Testis (tissue), 3 donors: ENCODE measurements around the gene DMPK. TPM values are rescaled to one million over a fixed set of nuclear protein-coding genes. Genes with fewer than 3 reads are reported as not detected.
"Not testable (repeated sequence)": the region's sequence is repeated elsewhere in the genome, so short reads cannot be mapped to it uniquely, and the experiment has no call there.

Experiments
- DNase-seq: peaks from one replicate; pipeline ENCODE4 v3.0.0-alpha.2; 2019
- H3K27ac ChIP-seq, 2 donors: fragments of 200-600 bp; sonication (generic); one replicate each; pipeline ENCODE4 v1.5.1; 2019
- H3K27me3 ChIP-seq: fragments of 200-600 bp; sonication (generic); one replicate; pipeline ENCODE4 v1.5.1; 2019
- H3K36me3 ChIP-seq: fragments of 200-600 bp; sonication (generic); one replicate; pipeline ENCODE4 v1.5.1; 2017; ENCODE audit warnings: low read depth; ENCODE audit errors: missing control alignments
- H3K4me1 ChIP-seq: fragments of 200-600 bp; sonication (generic); one replicate; pipeline ENCODE4 v1.5.1; 2019
- H3K4me3 ChIP-seq, 2 donors: fragments of 200-600 bp; sonication (generic); one replicate each; pipeline ENCODE4 v1.5.1; 2017 to 2019
- H3K9me3 ChIP-seq: fragments of 200-600 bp; sonication (generic); one replicate; pipeline ENCODE4 v1.5.1; 2017
- CTCF ChIP-seq, 3 experiments: fragments of 450-650 bp in 2 of 3; fragments of 200-600 bp in 1 of 3; sonication (generic) in 1 of 3; IDR thresholded peaks; one replicate each; pipeline ENCODE4 v1.5.1; 2016 to 2019; ENCODE audit warnings: antibody characterized with exemption in 3 of 3, mild to moderate bottlenecking in 2 of 3, moderate library complexity in 1 of 3
- POLR2A ChIP-seq: fragments of 450-650 bp; IDR thresholded peaks from one replicate; pipeline ENCODE4 v1.6.1; 2017; ENCODE audit warnings: antibody characterized with exemption, mild to moderate bottlenecking, moderate library complexity
- WGBS, 2 donors: methylation state at CpG; one replicate each; pipeline ENCODE4 v1.1.5; 2018; 5-methylcytosine and 5-hydroxymethylcytosine counted together
- intact Hi-C: fragments of 100-400 bp; cut with DNase I; formaldehyde crosslinking; loops from one replicate; pipeline ENCODE4 v1.15.1; 2023; ENCODE audit warnings: low total_unique reads
- polyA plus RNA-seq: library from polyadenylated mRNA; stranded (reverse); fragments of 350-450 nt; fragmentation: Illumina TruSeq; extraction: RNeasy Lipid Tissue Mini Kit (QIAGEN cat#74804); gene quantifications from one replicate; pipeline ENCODE4 v1.2.3, GENCODE V29; 2014; ENCODE audit warnings: low read depth, low replicate concordance; ENCODE audit not compliant: insufficient read depth
- total RNA-seq, 2 donors: library from RNA; depleted of rRNA; stranded (reverse); fragments of >200 nt; gene quantifications; one replicate each; pipeline ENCODE4 v1.2.3, GENCODE V29; 2016

Gene DMPK
- total and polyA plus RNA-seq, 3 donors from 2014 or later, result 42.6 to 68.8 (median 66.2) TPM

- WGBS, 2 donors, result 82 to 86% methylated on average over 9 of the region's 9 CpGs
- H3K36me3 ChIP-seq, result no peaks in the 10 kb centered on the region
- no peaks in the 10 kb centered on the region for H3K4me1 ChIP-seq
- intact Hi-C loops, result no loop called here
- H3K27me3 ChIP-seq, result no peaks in the 10 kb centered on the region
- no peak overlapping the region for H3K4me3 ChIP-seq
- no peak for DNase-seq
- TF ChIP-seq CTCF (IDR thresholded peaks at IDR 0.05), result no peak
- no peak for TF ChIP-seq POLR2A
- no peaks in the 10 kb centered on the region for H3K9me3 ChIP-seq
- no peak overlapping the region for H3K27ac ChIP-seq
Measured at GRCh38 chr19:45757695-45758094, 24.6 kb downstream of the DMPK start.

- Histone ChIP-seq H3K4me1 (no peaks in the 10 kb centered on the region), H3K4me3 (no peak overlapping the region), H3K9me3 (no peaks in the 10 kb centered on the region), H3K27ac (no peak overlapping the region), H3K27me3 (no peaks in the 10 kb centered on the region), H3K36me3 (no peaks in the 10 kb centered on the region)
- no peak for TF ChIP-seq CTCF (IDR thresholded peaks at IDR 0.05)
- no peak for TF ChIP-seq POLR2A
- no peak for DNase-seq
- 96% methylated on average over 8 of the region's 8 CpGs; no CpG with 5 or more reads in 1 of the 2 donors for WGBS, 2 donors
- intact Hi-C loops, result no loop called here
Measured at GRCh38 chr19:45754323-45754722, 28.0 kb downstream of the DMPK start.

- H3K4me1 ChIP-seq, result no peaks in the 10 kb centered on the region
- H3K36me3 ChIP-seq, result no peaks in the 10 kb centered on the region
- intact Hi-C loops, result no loop called here
- no peaks in the 10 kb centered on the region for H3K9me3 ChIP-seq
- WGBS, 2 donors, result 66 to 81% methylated on average over 5 to 6 of the region's 6 CpGs
- no peak for DNase-seq
- no peak overlapping the region for H3K27ac ChIP-seq
- no peaks in the 10 kb centered on the region for H3K27me3 ChIP-seq
- H3K4me3 ChIP-seq, result no peak overlapping the region
- TF ChIP-seq POLR2A (no peak), CTCF (IDR thresholded peaks at IDR 0.05) (no peak)
Measured at GRCh38 chr19:45753548-45753947, 28.7 kb downstream of the DMPK start.

GRCh38 chr19:45752639-45753038 lies 29.7 kb downstream of the DMPK start:
- Histone ChIP-seq H3K27ac (no peak overlapping the region), H3K4me3 (no peak overlapping the region), H3K9me3 (no peaks in the 10 kb centered on the region), H3K27me3 (no peaks in the 10 kb centered on the region), H3K4me1 (no peaks in the 10 kb centered on the region), H3K36me3 (no peaks in the 10 kb centered on the region)
- intact Hi-C loops, result no loop called here
- no peak for DNase-seq
- TF ChIP-seq CTCF (IDR thresholded peaks at IDR 0.05) (no peak), POLR2A (no peak)
- 93 to 94% methylated on average over 12 of the region's 12 CpGs for WGBS, 2 donors

- H3K9me3 ChIP-seq, DNase-seq, H3K36me3 ChIP-seq, H3K4me3 ChIP-seq, H3K4me1 ChIP-seq, intact Hi-C loops, H3K27ac ChIP-seq, H3K27me3 ChIP-seq: not testable (repeated sequence)
- 90 to 94% methylated on average over 10 of the region's 10 CpGs for WGBS, 2 donors
Measured at GRCh38 chr19:45751483-45751882, 30.8 kb downstream of the DMPK start.
